Esophagus squamous epithelium (tissue), 5 donors: Measurements from ENCODE around the gene POLR2H. TPM values are rescaled to one million over a fixed set of nuclear protein-coding genes. Genes with fewer than 3 reads are reported as not detected.
A peak's percentile ranks its signal among the peaks of the same experiment; 100 is the strongest.

Experiments
- DNase-seq: peaks from one replicate; lab custom pipeline; 2025; lab: John Stamatoyannopoulos, UW
- H3K27ac ChIP-seq, 4 donors: fragments of 200-600 bp; sonication (generic); one replicate each; pipeline ENCODE4 v1.5.1; 2016 to 2019; ENCODE audit warnings: mild to moderate bottlenecking in 1 of 4
- H3K27me3 ChIP-seq, 4 donors: fragments of 200-600 bp; sonication (generic); 1 replicate in 3 of 4; 2 replicates in 1 of 4; pipeline versions ENCODE4 v1.5.1 to v1.6.0; 2017 to 2021; ENCODE audit warnings: antibody characterized with exemption in 1 of 4
- H3K36me3 ChIP-seq, 3 donors: fragments of 200-600 bp; sonication (generic); one replicate each; pipeline ENCODE4 v1.5.1; 2016 to 2019
- H3K4me1 ChIP-seq, 3 donors: fragments of 200-600 bp; sonication (generic); one replicate each; pipeline ENCODE4 v1.5.1; 2017 to 2019
- H3K4me3 ChIP-seq, 4 donors: fragments of 200-600 bp; sonication (generic); 1 replicate in 3 of 4; 2 replicates in 1 of 4; pipeline ENCODE4 v1.5.1; 2016 to 2019; ENCODE audit warnings: mild to moderate bottlenecking in 2 of 4, moderate library complexity in 1 of 4
- H3K9me3 ChIP-seq, 3 donors: fragments of 200-600 bp; sonication (generic); one replicate each; pipeline ENCODE4 v1.5.1; 2016 to 2019
- POLR2A ChIP-seq, 4 donors: fragments of 450-650 bp; IDR thresholded peaks; one replicate each; pipeline ENCODE4 v1.6.1; 2017; ENCODE audit warnings: antibody characterized with exemption in 4 of 4, mild to moderate bottlenecking in 4 of 4, moderate library complexity in 3 of 4
- whole genome bisulfite sequencing, 2 donors: methylation state at CpG; one replicate each; pipeline ENCODE4 v1.1.5; 2018; 5-methylcytosine and 5-hydroxymethylcytosine counted together
- intact Hi-C: fragments of 100-400 bp; cut with DNase I; formaldehyde crosslinking; loops from one replicate; pipeline ENCODE4 v1.15.0; 2022
- total RNA-seq, 4 donors: library from RNA; depleted of rRNA; stranded (reverse); fragments of >200 nt; gene quantifications; one replicate each; pipeline ENCODE4 v1.1.0, GENCODE V29; 2016
- TF ChIP-seq, protein P1 (sequence below), 6 experiments: fragments of 450-650 bp in 4 of 6; fragments of 200-600 bp in 2 of 6; sonication (generic) in 2 of 6; IDR thresholded peaks; one replicate each; pipeline ENCODE4 v1.5.1; 2016 to 2019; ENCODE audit warnings: antibody characterized with exemption in 6 of 6, mild to moderate bottlenecking in 4 of 6, moderate library complexity in 4 of 6
- donor health status: DM: yes; HTN: yes; CAD: no.

The POLR2H gene
- total RNA-seq, 4 donors from 2014 or later = 49.5 to 98.5 (median 64.9) TPM

GRCh38 chr3:184373422-184373821, 11.9 kb downstream of the POLR2H start:
- DNase-seq = no peak
- Histone ChIP-seq H3K27ac (no peak overlapping the region), H3K4me1 (peaks cover 0 to 22% (median 6%) of the 10 kb centered on the region in 3 donors)

GRCh38 chr3:184375747-184376461, 14.4 kb downstream of the POLR2H start:
- intact Hi-C loops = loop anchor here (10.0 kb wide), 2 partner anchors 139 to 169 kb away; no protein-coding TSS in a partner anchor
- DNase-seq = no peak
- H3K36me3 ChIP-seq = no peaks in the 10 kb centered on the region
- WGBS, 2 donors = 78 to 80% methylated on average over 9 to 10 of the region's 12 CpGs
- peaks cover 0 to 74% (median 3%) of the 10 kb centered on the region in 4 donors for H3K27me3 ChIP-seq
- H3K9me3 ChIP-seq = no peaks in the 10 kb centered on the region
- no peak overlapping the region for H3K27ac ChIP-seq
- no peak for TF ChIP-seq POLR2A (IDR thresholded peaks at IDR 0.05)
- TF ChIP-seq, protein P1, sequence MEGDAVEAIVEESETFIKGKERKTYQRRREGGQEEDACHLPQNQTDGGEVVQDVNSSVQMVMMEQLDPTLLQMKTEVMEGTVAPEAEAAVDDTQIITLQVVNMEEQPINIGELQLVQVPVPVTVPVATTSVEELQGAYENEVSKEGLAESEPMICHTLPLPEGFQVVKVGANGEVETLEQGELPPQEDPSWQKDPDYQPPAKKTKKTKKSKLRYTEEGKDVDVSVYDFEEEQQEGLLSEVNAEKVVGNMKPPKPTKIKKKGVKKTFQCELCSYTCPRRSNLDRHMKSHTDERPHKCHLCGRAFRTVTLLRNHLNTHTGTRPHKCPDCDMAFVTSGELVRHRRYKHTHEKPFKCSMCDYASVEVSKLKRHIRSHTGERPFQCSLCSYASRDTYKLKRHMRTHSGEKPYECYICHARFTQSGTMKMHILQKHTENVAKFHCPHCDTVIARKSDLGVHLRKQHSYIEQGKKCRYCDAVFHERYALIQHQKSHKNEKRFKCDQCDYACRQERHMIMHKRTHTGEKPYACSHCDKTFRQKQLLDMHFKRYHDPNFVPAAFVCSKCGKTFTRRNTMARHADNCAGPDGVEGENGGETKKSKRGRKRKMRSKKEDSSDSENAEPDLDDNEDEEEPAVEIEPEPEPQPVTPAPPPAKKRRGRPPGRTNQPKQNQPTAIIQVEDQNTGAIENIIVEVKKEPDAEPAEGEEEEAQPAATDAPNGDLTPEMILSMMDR (IDR thresholded peaks at IDR 0.05) = no peak
- peaks cover 6 to 39% (median 10%) of the 10 kb centered on the region in 3 donors for H3K4me1 ChIP-seq
- H3K4me3 ChIP-seq = no peak overlapping the region

More at GRCh38 chr3:184373422-184373821, 11.9 kb downstream of the POLR2H start:
- intact Hi-C loops = loop anchor here (10.0 kb wide), 2 partner anchors 141 to 171 kb away; no protein-coding TSS in a partner anchor
- Histone ChIP-seq H3K27me3 (peaks cover 0 to 50% (median 0%) of the 10 kb centered on the region in 4 donors), H3K9me3 (no peaks in the 10 kb centered on the region), H3K4me3 (no peak overlapping the region), H3K36me3 (peaks cover 0 to 22% (median 3%) of the 10 kb centered on the region in 3 donors)
- TF ChIP-seq, protein P1 (IDR thresholded peaks at IDR 0.05) = no peak
- TF ChIP-seq POLR2A (IDR thresholded peaks at IDR 0.05) = no peak
- 50 to 67% methylated on average over 3 to 4 of the region's 6 CpGs for WGBS, 2 donors

GRCh38 chr3:184377374-184377773, 15.9 kb downstream of the POLR2H start:
- 72 to 82% methylated on average over 5 of the region's 5 CpGs for WGBS, 2 donors
- Histone ChIP-seq H3K27me3 (peaks cover 0 to 88% (median 4%) of the 10 kb centered on the region in 4 donors), H3K4me3 (no peak overlapping the region), H3K27ac (peak overlapping the region in 1 of 4 donors; percentile 91), H3K9me3 (no peaks in the 10 kb centered on the region), H3K36me3 (no peaks in the 10 kb centered on the region), H3K4me1 (peaks cover 11 to 38% (median 11%) of the 10 kb centered on the region in 3 donors)
- no peak for DNase-seq
- intact Hi-C loops = loop anchor here (10.0 kb wide), 2 partner anchors 137 to 167 kb away; no protein-coding TSS in a partner anchor
- TF ChIP-seq, protein P1 (IDR thresholded peaks at IDR 0.05) = no peak
- no peak for TF ChIP-seq POLR2A (IDR thresholded peaks at IDR 0.05)

DNA sequence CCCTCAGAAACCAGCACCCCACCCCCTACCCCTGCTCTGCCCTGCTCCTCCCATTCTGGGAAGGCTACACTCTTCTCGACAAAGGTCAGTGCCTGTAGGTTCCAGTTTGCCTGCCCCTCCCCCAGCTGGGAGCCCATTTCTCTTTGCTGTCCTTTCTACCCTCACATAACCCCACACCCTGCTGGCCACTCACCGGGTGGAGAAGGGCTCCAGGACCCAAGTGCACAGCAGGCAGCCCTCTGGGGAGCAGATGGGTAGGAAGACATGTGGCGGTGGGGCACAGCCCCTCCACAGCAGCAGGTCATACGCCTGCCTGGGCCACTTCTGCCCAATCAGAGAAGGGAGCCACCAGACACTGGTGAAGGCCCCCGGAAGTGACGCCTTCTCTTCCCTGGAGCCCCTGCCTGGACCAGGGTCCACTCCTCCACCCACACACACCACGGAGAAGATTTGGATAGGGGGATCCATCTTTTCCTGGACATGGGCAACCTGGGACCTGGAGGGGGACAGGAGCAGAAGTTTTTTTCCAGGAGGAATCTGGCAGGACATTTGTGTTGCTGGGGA, 16.5 kb downstream of the POLR2H start, which contains the start of gene THPO:
TSS of gene THPO (minus strand) at position 326 of the 564 bp plus-strand sequence. CDS start 1,948 bp downstream, outside the sequence.
- 38 to 68% methylated on average over 1 to 6 of the region's 7 CpGs for WGBS, 2 donors
- no peak within 1 kb of the TSS for H3K4me3 ChIP-seq
- no peaks in the 10 kb centered on the region for H3K36me3 ChIP-seq

More for the DNA sequence above, 16.5 kb downstream of the POLR2H start, which contains the start of gene THPO:
- Histone ChIP-seq H3K27ac (peak within 1 kb of the TSS; percentile 43 to 91 (median 72)), H3K27me3 (peaks cover 0 to 94% (median 4%) of the 10 kb centered on the region in 4 donors), H3K9me3 (no peaks in the 10 kb centered on the region), H3K4me1 (peaks cover 11 to 38% (median 11%) of the 10 kb centered on the region in 3 donors)
- no peak for DNase-seq
- TF ChIP-seq POLR2A (IDR thresholded peaks at IDR 0.05) = no peak
- TF ChIP-seq, protein P1 (IDR thresholded peaks at IDR 0.05) = no peak
- intact Hi-C loops = loop anchor here (10.0 kb wide), 2 partner anchors 137 to 167 kb away; no protein-coding TSS in a partner anchor
